ENCODE measurements around the gene B4GALNT4. TPM values are rescaled to one million over a fixed set of nuclear protein-coding genes. Genes with fewer than 3 reads are reported as not detected.

B4GALNT4 gene
- total RNA-seq, 1 donor: 2.2 TPM

DNA sequence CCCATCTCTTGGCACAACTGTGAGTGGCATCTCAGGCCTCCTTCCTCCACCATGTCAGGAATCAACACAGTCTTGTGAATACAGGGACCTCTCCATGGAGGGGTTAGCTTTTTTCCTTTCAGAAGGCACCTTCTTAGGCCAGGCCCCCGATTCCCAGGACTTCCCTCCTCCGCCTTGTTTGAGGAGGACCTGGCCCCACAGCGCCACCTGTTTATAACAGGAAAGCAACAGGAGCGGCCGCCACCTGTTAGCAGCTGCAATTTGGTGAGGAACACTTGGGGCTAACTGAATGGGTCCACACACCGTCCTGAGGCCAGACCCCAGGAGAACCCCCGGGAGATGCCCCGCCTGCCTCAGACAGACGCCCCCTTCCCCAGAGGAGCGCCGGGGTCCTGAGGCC lies 20.9 kb downstream of the B4GALNT4 start:
- Histone ChIP-seq H3K4me1 (ENCODE audit: insufficient read depth, low read length) (peaks cover 26% of the 10 kb centered on the region), H3K9me3 (ENCODE audit: low read depth, low read length) (peaks cover 4% of the 10 kb centered on the region), H3K4me3 (ENCODE audit: insufficient read depth, low read length) (no peak overlapping the region), H4K20me1 (ENCODE audit: insufficient read depth, low read length) (no peaks in the 10 kb centered on the region), H3K79me2 (ENCODE audit: insufficient read depth, low read length) (no peaks in the 10 kb centered on the region), H3K27me3 (ENCODE audit: insufficient read depth, low read length) (peaks cover 3% of the 10 kb centered on the region), H3K36me3 (ENCODE audit: insufficient read depth, low read length) (no peaks in the 10 kb centered on the region), H3K27ac (ENCODE audit: low read depth, low read length) (no peak overlapping the region), H3K4me2 (ENCODE audit: insufficient read depth, low read length) (no peak overlapping the region), H2AFZ (ENCODE audit: low read length) (no peak overlapping the region)
- TF ChIP-seq, protein P1, sequence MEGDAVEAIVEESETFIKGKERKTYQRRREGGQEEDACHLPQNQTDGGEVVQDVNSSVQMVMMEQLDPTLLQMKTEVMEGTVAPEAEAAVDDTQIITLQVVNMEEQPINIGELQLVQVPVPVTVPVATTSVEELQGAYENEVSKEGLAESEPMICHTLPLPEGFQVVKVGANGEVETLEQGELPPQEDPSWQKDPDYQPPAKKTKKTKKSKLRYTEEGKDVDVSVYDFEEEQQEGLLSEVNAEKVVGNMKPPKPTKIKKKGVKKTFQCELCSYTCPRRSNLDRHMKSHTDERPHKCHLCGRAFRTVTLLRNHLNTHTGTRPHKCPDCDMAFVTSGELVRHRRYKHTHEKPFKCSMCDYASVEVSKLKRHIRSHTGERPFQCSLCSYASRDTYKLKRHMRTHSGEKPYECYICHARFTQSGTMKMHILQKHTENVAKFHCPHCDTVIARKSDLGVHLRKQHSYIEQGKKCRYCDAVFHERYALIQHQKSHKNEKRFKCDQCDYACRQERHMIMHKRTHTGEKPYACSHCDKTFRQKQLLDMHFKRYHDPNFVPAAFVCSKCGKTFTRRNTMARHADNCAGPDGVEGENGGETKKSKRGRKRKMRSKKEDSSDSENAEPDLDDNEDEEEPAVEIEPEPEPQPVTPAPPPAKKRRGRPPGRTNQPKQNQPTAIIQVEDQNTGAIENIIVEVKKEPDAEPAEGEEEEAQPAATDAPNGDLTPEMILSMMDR (IDR thresholded peaks at IDR 0.05; ENCODE audit: extremely low read depth, low read depth, low read length): no peak
- DNase-seq (ENCODE audit: insufficient read length, low spot score, missing footprints): no peak

DNA sequence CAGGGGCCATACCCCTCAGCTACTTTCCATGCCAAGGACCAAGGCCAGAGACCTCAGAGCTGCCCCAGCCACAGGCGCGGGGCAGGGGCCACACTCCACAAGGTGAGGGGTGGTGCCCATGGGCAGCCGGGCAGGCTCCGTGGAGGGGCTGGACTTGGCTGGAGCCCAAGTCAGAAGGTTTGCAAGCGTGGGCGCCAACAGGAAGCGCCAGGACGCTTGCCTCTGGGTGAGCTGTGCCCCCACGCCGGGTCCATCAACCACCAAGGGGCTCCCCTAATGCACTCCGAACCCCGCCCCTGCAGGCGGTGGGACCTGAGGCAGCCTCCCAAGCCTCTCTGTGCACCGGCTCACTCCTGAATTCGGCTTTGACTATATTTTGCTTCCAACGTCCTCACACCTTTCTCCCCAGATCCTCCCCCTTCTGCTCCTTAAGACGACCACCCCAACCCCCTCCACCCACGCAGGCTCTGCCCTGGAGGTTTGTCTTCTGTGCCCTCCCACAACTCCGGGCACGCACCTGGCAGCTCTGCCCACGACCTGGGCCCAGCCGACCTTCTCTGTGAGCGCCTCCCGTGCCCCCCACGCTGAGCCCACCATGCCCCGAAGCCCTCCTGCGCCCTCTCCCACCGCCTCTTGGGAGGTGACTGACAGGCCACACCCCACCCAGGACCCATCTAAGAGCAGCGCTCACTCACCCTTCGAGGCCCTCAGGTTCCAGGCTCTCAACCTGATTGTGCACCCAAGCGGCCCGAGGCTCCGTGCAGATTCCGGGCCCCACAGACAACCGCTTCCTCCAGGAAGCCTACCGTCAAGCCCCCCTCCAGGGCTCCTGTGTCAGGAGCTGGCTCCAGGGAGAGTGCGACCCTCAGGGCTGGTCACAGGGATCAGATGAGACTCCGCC lies 22.1 kb downstream of the B4GALNT4 start:
- no peak for DNase-seq (ENCODE audit: insufficient read length, low spot score, missing footprints)
- peaks cover 2% of the 10 kb centered on the region for H3K9me3 ChIP-seq (ENCODE audit: low read depth, low read length)
- no peak overlapping the region for H3K4me2 ChIP-seq (ENCODE audit: insufficient read depth, low read length)
- TF ChIP-seq, protein P1 (IDR thresholded peaks at IDR 0.05; ENCODE audit: extremely low read depth, low read depth, low read length): no peak
- H2AFZ ChIP-seq (ENCODE audit: low read length): no peak overlapping the region
- H4K20me1 ChIP-seq (ENCODE audit: insufficient read depth, low read length): no peaks in the 10 kb centered on the region
- no peak overlapping the region for H3K27ac ChIP-seq (ENCODE audit: low read depth, low read length)
- H3K27me3 ChIP-seq (ENCODE audit: insufficient read depth, low read length): peaks cover 3% of the 10 kb centered on the region
- H3K4me3 ChIP-seq (ENCODE audit: insufficient read depth, low read length): no peak overlapping the region
- H3K79me2 ChIP-seq (ENCODE audit: insufficient read depth, low read length): no peaks in the 10 kb centered on the region
- H3K36me3 ChIP-seq (ENCODE audit: insufficient read depth, low read length): no peaks in the 10 kb centered on the region
- H3K4me1 ChIP-seq (ENCODE audit: insufficient read depth, low read length): peaks cover 26% of the 10 kb centered on the region

DNA sequence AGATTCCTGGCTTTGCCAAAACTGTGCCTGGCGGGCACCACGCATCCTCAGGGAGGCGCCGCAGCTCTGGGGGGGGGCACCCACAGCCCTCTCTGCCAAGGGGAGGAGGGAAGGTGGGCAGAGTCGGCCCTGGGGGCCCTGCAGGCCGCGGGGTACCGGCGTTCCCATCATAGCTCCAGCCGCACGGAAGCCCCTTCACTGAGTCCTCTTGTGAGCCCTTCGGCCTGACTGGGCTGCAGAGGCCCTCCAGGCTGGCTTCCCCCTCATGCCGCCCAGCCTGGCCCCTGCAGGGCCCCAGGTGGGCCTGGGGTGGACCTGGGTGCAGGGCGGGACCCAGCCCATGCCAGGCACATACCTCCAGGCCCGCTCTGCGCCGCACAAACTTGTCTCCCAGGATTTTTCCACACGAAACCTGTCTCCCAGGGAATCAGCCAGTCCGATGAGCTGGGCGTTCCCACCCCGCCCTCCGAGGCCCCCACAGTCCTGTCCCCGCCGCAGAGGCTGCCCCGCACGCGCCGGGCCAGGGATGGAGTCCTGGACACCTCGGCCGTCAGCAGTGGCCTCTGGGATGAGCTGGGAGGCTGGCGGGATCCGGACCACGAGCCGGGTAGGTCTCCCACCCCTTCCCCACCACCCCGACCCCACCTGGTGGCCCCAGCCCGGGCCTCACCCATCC lies 22.9 kb downstream of the B4GALNT4 start:
- no peaks in the 10 kb centered on the region for H3K9me3 ChIP-seq (ENCODE audit: low read depth, low read length)
- no peak overlapping the region for H2AFZ ChIP-seq (ENCODE audit: low read length)
- no peak overlapping the region for H3K4me2 ChIP-seq (ENCODE audit: insufficient read depth, low read length)
- H4K20me1 ChIP-seq (ENCODE audit: insufficient read depth, low read length): no peaks in the 10 kb centered on the region
- H3K4me1 ChIP-seq (ENCODE audit: insufficient read depth, low read length): peaks cover 25% of the 10 kb centered on the region
- H3K4me3 ChIP-seq (ENCODE audit: insufficient read depth, low read length): no peak overlapping the region
- no peaks in the 10 kb centered on the region for H3K79me2 ChIP-seq (ENCODE audit: insufficient read depth, low read length)
- H3K36me3 ChIP-seq (ENCODE audit: insufficient read depth, low read length): no peaks in the 10 kb centered on the region
- peaks cover 3% of the 10 kb centered on the region for H3K27me3 ChIP-seq (ENCODE audit: insufficient read depth, low read length)
- no peak for DNase-seq (ENCODE audit: insufficient read length, low spot score, missing footprints)
- TF ChIP-seq, protein P1 (IDR thresholded peaks at IDR 0.05; ENCODE audit: extremely low read depth, low read depth, low read length): no peak
- H3K27ac ChIP-seq (ENCODE audit: low read depth, low read length): no peak overlapping the region
